Activated CD4-positive, alpha-beta T cell treated with anti-CD3 and anti-CD28 coated beads for 36 hours (primary cell): Measurements from ENCODE around the gene VPS54. TPM values are rescaled to one million over a fixed set of nuclear protein-coding genes. Genes with fewer than 3 reads are reported as not detected.

Source experiments
- ATAC-seq: fragments of 200-7000 bp; cut with Tn5 transposase; one replicate; pipeline ENCODE4 v1.10.0; 2021; ENCODE audit warnings: mild to moderate bottlenecking, moderate library complexity
- CTCF ChIA-PET: fragments of 350-600 bp; sonication (Branson Sonifier 250); formaldehyde crosslinking; loops from one replicate; lab custom pipeline; 2021; ENCODE audit warnings: antibody characterized with exemption; lab: Charles Lee
- POLR2A ChIA-PET: fragments of 350-600 bp; sonication (Branson Sonifier 250); formaldehyde crosslinking; loops from one replicate; lab custom pipeline; 2021; ENCODE audit warnings: antibody characterized with exemption, inconsistent platforms; lab: Charles Lee
- DNase-seq: peaks from one replicate; pipeline ENCODE4 v3.0.0-alpha.2; 2020
- H3K27ac Mint-ChIP-seq: one replicate; pipeline ENCODE4 v1.8.0; 2021; ENCODE audit warnings: mixed read lengths
- H3K27me3 Mint-ChIP-seq: one replicate; pipeline ENCODE4 v1.8.0; 2021; ENCODE audit warnings: mixed read lengths
- H3K36me3 Mint-ChIP-seq: one replicate; pipeline ENCODE4 v1.8.0; 2021; ENCODE audit warnings: low read depth, mixed read lengths
- H3K4me1 Mint-ChIP-seq: one replicate; pipeline ENCODE4 v1.8.0; 2021; ENCODE audit warnings: mixed read lengths
- H3K4me3 Mint-ChIP-seq: one replicate; pipeline ENCODE4 v1.8.0; 2021; ENCODE audit warnings: mild to moderate bottlenecking, moderate library complexity, mixed read lengths
- H3K9me3 Mint-ChIP-seq: one replicate; pipeline ENCODE4 v1.8.0; 2021; ENCODE audit warnings: low read depth, mixed read lengths
- intact Hi-C, 2 experiments: fragments of 100-400 bp; cut with DNase I in 1 of 2; cut with micrococcal nuclease in 1 of 2; formaldehyde crosslinking; loops; one replicate each; pipeline versions ENCODE4 v1.14.2 to v1.15.1; 2022 to 2024; cut with DNase I, micrococcal nuclease
- total RNA-seq, 2 experiments: library from RNA; stranded (reverse); gene quantifications; one replicate each; pipeline ENCODE4 v1.2.3, GENCODE V29; 2021

Gene VPS54, protein sequence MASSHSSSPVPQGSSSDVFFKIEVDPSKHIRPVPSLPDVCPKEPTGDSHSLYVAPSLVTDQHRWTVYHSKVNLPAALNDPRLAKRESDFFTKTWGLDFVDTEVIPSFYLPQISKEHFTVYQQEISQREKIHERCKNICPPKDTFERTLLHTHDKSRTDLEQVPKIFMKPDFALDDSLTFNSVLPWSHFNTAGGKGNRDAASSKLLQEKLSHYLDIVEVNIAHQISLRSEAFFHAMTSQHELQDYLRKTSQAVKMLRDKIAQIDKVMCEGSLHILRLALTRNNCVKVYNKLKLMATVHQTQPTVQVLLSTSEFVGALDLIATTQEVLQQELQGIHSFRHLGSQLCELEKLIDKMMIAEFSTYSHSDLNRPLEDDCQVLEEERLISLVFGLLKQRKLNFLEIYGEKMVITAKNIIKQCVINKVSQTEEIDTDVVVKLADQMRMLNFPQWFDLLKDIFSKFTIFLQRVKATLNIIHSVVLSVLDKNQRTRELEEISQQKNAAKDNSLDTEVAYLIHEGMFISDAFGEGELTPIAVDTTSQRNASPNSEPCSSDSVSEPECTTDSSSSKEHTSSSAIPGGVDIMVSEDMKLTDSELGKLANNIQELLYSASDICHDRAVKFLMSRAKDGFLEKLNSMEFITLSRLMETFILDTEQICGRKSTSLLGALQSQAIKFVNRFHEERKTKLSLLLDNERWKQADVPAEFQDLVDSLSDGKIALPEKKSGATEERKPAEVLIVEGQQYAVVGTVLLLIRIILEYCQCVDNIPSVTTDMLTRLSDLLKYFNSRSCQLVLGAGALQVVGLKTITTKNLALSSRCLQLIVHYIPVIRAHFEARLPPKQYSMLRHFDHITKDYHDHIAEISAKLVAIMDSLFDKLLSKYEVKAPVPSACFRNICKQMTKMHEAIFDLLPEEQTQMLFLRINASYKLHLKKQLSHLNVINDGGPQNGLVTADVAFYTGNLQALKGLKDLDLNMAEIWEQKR
- total RNA-seq, result 10 to 100 TPM in 1 of 2 experiments, 1 to 10 TPM in 1; 9.0 to 11.7 TPM

DNA sequence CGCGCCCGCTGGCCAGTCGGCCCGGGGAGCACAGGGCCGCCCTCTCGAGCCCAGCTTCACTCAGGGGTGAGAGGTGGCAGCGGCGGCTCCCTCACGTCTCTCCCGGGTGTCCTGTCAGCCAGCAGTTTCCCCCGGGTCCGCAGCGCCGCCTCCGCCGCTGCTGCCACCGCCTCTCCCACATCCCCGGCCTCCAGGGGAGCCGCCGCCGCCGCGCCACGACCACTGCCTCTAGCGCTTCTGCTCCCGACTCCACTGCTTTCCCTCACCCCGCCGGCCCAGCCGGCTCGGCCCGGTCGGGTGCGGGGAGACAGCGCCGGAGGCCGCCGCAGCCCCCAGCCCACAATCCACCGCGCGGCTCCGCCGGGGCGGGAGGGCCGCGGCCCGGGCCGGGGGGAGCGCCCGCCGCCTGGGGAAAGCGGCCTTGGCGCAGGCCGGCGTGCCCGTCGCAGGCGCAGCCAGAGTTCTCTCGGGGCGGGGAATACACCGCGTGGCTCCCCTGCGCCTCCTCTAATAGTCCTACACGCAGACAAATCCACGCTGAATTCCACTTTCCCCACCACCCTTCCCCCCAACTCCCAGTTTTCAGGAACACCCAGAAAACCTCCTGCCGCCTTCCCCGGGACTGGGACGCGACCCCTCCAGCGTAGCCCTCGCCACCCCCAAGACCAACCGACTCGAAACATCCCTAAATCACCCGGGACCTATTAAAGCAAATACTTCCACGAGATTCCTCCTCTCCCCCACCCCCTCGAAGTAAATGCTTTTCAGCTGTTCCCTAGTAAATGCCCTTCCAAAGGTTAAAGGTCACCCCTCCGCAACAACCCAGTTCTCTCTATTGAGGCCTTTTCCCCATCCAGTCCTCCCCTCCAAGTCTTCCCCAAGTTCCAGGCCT is at the start of gene VPS54:
Gene VPS54 (minus strand): TSS at position 346 of the 892 bp plus-strand sequence. CDS start 35,429 bp downstream, outside the sequence.
- ChIA-PET POLR2A (interaction anchor here (0.6 kb wide), 1 partner anchor 819 kb away, joined by 3 read pairs; no protein-coding TSS in a partner anchor), CTCF (interaction anchor here (0.5 kb wide), 1 partner anchor 718 kb away, joined by 3 read pairs; no protein-coding TSS in a partner anchor)
- peaks cover 11% of the 10 kb centered on the region for H3K36me3 Mint-ChIP-seq
- peak within 1 kb of the TSS; percentile 99 for H3K4me3 Mint-ChIP-seq
- DNase-seq (peak; percentile 74), ATAC-seq (peak; percentile 80)
- H3K27me3 Mint-ChIP-seq, result no peaks in the 10 kb centered on the region
- intact Hi-C loops, result loop anchor here in 1 of 2 experiments (1.0 to 5.0 kb wide), 4 partner anchors 16 to 1208 kb away; partner anchors contain the start of genes ACTR2, MDH1 and WDPCP
- peaks cover 37% of the 10 kb centered on the region for H3K4me1 Mint-ChIP-seq
- H3K27ac Mint-ChIP-seq, result peak within 1 kb of the TSS; percentile 98
- no peaks in the 10 kb centered on the region for H3K9me3 Mint-ChIP-seq

DNA sequence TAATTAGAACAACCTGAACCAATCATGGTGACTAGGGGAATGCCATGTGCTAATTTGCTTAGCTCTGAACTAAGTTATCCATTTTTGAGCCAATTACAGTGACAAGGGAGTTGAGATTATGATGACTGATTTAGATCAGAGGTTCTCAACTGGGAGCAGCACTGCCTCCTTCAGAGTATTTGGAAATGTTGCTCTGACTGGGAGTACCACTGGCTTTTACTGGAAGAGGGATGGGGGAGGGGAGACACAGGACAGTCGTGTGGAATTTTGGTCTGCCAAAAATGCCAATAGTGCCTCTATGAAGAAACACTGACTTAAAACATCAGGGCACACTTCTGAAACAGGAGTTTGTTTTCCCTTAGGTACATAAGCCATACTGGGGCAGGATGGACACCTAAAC is 48.1 kb upstream of the VPS54 start:
- Mint-ChIP-seq H3K27ac (no peak overlapping the region), H3K36me3 (no peaks in the 10 kb centered on the region), H3K27me3 (no peaks in the 10 kb centered on the region), H3K4me3 (no peak overlapping the region), H3K9me3 (no peaks in the 10 kb centered on the region), H3K4me1 (peaks cover 30% of the 10 kb centered on the region)
- intact Hi-C loops, result no loop called here
- ATAC-seq (no peak), DNase-seq (no peak)
- CTCF ChIA-PET, result interaction anchor here (0.9 kb wide), 1 partner anchor 176 kb away, joined by 3 read pairs; no protein-coding TSS in a partner anchor
- POLR2A ChIA-PET, result no interaction called here

DNA sequence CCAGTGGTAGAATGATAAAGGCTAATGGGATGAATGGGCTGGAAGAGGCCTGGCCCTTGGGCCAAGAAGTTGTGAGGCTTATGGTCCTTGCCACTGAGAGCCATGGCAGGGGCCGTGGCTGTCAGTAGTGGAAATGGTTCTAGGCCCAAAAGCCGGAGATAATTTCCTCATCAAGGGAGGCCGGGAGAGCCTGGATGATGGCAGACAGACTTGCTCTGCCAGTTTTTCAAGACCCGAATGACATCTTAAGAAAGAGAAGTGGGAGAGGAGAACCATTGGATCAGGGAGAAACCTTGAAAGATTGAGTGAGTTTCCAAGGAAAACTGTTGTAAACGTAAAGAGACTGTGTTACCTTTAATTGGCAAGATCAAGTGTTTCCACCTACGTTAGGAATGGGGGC is 46.3 kb upstream of the VPS54 start:
- CTCF ChIA-PET, result interaction anchor here (1.1 to 1.3 kb wide), 2 partner anchors 16 to 37 kb away, joined by 3 read pairs; no protein-coding TSS in a partner anchor
- H3K27ac Mint-ChIP-seq, result peak overlapping the region; percentile 44
- intact Hi-C loops, result loop anchor here in 1 of 2 experiments (2.0 kb wide), 1 partner anchor 35 kb away; no protein-coding TSS in a partner anchor

DNA sequence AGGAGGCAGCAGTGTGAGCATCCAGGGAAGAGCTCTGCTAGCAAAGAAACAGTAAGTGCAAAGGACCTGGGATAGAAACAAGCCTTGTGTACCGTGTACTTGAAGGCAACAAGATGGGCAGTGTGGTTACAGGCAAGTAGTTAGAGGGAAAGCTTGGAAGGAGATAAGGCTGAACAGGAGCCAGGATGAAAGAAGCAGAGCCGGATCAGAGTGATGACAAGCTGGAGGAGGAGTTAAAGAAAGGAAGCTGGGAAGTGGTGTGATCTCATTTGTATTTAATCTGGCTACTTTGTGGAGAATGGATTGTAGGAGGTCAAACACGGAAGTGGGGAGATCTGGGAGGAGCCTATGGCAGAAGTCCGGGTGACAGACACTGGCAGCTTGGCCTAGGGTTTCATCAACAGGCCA is 44.7 kb upstream of the VPS54 start:
- H3K27ac Mint-ChIP-seq, result peak overlapping the region; percentile 44
- intact Hi-C loops, result loop anchor here in 1 of 2 experiments (1.0 to 2.0 kb wide), 2 partner anchors 37 to 262 kb away; no protein-coding TSS in a partner anchor
- ChIA-PET POLR2A (interaction anchor here (0.6 to 1.8 kb wide), 3 partner anchors 28 to 262 kb away, joined by 3 to 11 read pairs (median 4); no protein-coding TSS in a partner anchor), CTCF (interaction anchor here (0.6 to 1.6 kb wide), 7 partner anchors 9 to 424 kb away, joined by 3 to 5 read pairs (median 3); no protein-coding TSS in a partner anchor)
- H3K36me3 Mint-ChIP-seq, result no peaks in the 10 kb centered on the region
- no peaks in the 10 kb centered on the region for H3K9me3 Mint-ChIP-seq
- H3K4me3 Mint-ChIP-seq, result no peak overlapping the region
- ATAC-seq (no peak), DNase-seq (no peak)
- H3K27me3 Mint-ChIP-seq, result no peaks in the 10 kb centered on the region
- peaks cover 30% of the 10 kb centered on the region for H3K4me1 Mint-ChIP-seq

More for the DNA sequence above, 46.3 kb upstream of the VPS54 start:
- H3K27me3 Mint-ChIP-seq, result no peaks in the 10 kb centered on the region
- H3K36me3 Mint-ChIP-seq, result no peaks in the 10 kb centered on the region
- POLR2A ChIA-PET, result interaction anchor here (1.8 kb wide), 1 partner anchor 261 kb away, joined by 11 read pairs; no protein-coding TSS in a partner anchor
- DNase-seq (no peak), ATAC-seq (no peak)
- no peak overlapping the region for H3K4me3 Mint-ChIP-seq
- peaks cover 30% of the 10 kb centered on the region for H3K4me1 Mint-ChIP-seq
- no peaks in the 10 kb centered on the region for H3K9me3 Mint-ChIP-seq

DNA sequence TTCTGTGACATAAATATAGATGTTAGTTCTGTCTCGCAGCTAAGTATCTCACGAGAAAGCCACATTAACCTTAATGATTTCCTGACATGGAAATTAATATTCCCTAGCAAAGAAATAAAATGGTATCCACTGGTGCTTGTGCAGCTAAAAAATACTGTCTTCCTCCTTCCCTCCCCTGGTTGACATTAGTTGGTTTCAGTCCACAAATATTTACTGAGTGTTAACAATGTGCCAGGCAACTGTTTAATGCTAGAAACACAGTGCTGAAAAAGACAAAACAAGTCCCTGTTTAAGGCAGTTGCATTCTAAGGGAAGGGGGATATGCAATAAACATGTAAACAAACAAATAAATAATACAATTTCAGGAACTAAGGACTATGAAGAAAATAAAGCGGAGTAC is 44.2 kb upstream of the VPS54 start:
- H3K9me3 Mint-ChIP-seq, result no peaks in the 10 kb centered on the region
- no peak for DNase-seq
- H3K4me1 Mint-ChIP-seq, result peaks cover 30% of the 10 kb centered on the region
- H3K36me3 Mint-ChIP-seq, result no peaks in the 10 kb centered on the region
- CTCF ChIA-PET, result interaction anchor here (0.6 to 1.6 kb wide), 8 partner anchors 8 to 424 kb away, joined by 3 to 6 read pairs (median 4); no protein-coding TSS in a partner anchor
- intact Hi-C loops, result no loop called here
- POLR2A ChIA-PET, result no interaction called here
- peak overlapping the region; percentile 44 for H3K27ac Mint-ChIP-seq
- no peaks in the 10 kb centered on the region for H3K27me3 Mint-ChIP-seq
- no peak overlapping the region for H3K4me3 Mint-ChIP-seq
- no peak for ATAC-seq

DNA sequence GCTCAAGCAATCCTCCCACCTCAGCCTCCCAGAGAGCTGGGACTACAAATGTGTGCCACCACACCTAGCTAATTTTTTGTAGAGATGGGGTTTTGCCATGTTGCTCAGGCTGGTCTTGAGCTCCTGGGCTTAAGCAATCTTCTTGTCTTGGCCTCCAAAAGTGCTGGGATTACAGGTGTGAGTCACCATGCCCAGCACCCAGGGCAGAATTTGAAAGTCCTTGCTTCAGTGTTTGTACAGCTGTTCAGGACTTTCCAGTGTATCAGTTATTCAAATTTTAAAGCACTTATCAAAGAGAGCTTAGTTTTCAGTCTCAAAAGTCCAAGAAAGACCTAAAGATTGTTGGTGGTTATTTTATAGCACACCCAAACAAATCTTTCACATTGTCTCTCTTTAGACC is 43.6 kb upstream of the VPS54 start:
- ChIA-PET CTCF (interaction anchor here (0.6 to 1.5 kb wide), 9 partner anchors 8 to 460 kb away, joined by 3 to 6 read pairs (median 3); no protein-coding TSS in a partner anchor), POLR2A (no interaction called here)
- DNase-seq, result peak; percentile 15
- no peak for ATAC-seq
- Mint-ChIP-seq H3K36me3 (no peaks in the 10 kb centered on the region), H3K27me3 (no peaks in the 10 kb centered on the region), H3K9me3 (no peaks in the 10 kb centered on the region), H3K27ac (no peak overlapping the region), H3K4me3 (no peak overlapping the region), H3K4me1 (peaks cover 30% of the 10 kb centered on the region)
- intact Hi-C loops, result no loop called here

DNA sequence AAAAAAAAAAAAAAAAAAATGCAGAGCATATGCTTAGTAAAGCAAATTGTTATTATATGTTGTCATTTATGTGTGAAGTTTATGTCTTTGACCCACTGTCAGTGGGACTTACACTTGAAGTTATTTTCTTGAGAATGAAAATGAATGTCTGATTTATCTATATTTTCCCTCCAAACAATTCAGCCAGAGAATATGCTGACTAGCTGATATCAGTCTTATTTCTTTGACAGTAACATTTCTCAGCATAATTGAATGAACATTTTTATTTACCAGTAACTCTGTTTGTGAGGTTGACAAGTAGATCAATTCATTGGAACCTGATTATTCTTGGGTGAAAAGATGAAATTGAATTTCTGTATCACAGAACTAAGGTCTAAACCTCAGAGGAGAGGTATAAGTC is 40.0 kb upstream of the VPS54 start:
- Mint-ChIP-seq H3K9me3 (no peaks in the 10 kb centered on the region), H3K36me3 (no peaks in the 10 kb centered on the region), H3K27me3 (no peaks in the 10 kb centered on the region), H3K4me1 (peaks cover 27% of the 10 kb centered on the region), H3K4me3 (no peak overlapping the region), H3K27ac (no peak overlapping the region)
- intact Hi-C loops, result no loop called here
- DNase-seq, result no peak
- ChIA-PET CTCF (interaction anchor here (1.2 to 2.1 kb wide), 3 partner anchors 9 to 83 kb away, joined by 4 to 7 read pairs (median 4); no protein-coding TSS in a partner anchor), POLR2A (no interaction called here)
- no peak for ATAC-seq

DNA sequence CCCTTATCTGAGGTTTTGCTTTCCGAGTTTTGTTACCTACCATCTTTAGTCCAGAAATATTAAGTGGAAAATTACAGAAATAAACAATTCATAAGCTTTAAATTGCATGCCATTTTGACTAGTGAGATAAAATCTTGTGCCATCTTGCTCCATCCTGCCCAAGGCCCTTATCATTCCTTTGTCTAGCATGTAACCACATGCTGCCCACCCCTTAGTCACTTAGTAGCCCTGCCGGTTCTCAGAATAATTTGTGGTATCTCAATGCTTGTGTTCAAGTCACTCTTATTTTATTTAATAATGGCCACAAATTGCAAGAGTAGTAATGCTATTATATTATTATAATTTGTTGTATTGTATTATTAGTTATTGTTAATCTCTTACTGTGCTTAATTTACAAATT is 36.8 kb upstream of the VPS54 start:
- ATAC-seq (no peak), DNase-seq (no peak)
- CTCF ChIA-PET, result interaction anchor here (0.7 to 1.5 kb wide), 4 partner anchors 8 to 432 kb away, joined by 3 to 5 read pairs (median 4); no protein-coding TSS in a partner anchor
- Mint-ChIP-seq H3K27me3 (no peaks in the 10 kb centered on the region), H3K4me3 (no peak overlapping the region), H3K36me3 (no peaks in the 10 kb centered on the region), H3K4me1 (peaks cover 32% of the 10 kb centered on the region), H3K27ac (no peak overlapping the region), H3K9me3 (no peaks in the 10 kb centered on the region)
- intact Hi-C loops, result no loop called here
- POLR2A ChIA-PET, result interaction anchor here (0.7 kb wide), 1 partner anchor 276 kb away, joined by 3 read pairs; no protein-coding TSS in a partner anchor

DNA sequence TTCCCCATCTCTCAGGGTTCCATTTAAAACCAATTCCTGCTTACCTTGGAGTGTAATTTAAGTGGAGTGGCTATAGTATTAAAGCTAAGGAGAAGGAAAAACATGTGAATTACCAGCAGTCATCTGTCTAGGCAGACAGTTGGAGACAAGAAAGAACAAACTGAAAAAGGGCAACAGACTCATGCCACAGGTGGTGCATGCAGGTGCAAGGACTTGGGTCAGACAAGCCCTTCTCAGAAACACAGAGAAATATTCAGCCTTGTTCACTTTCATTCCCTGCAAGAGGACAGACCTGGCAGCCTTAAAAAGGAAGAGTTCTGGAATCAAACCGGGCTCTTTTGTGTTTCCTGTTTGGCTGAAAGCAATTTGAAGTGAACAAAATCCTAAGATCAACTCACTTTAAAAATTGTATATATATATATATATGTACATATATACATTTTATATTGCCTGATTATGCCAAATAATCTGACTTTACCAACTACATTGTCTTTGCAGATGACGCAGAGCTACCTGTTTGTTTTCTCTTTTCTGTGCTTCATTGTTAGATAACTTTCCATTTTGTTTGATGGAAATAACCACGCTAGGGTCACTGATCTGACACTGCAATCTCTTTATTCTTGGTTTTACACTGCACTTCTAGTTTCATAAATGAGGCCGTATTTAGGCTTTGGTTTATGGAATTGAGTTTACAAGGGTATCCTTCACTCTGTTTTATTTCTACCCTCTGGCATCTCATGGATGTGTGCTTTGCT is 35.1 kb upstream of the VPS54 start:
- Mint-ChIP-seq H3K4me1 (peaks cover 39% of the 10 kb centered on the region), H3K27ac (no peak overlapping the region), H3K36me3 (no peaks in the 10 kb centered on the region), H3K9me3 (no peaks in the 10 kb centered on the region), H3K4me3 (no peak overlapping the region), H3K27me3 (no peaks in the 10 kb centered on the region)
- ChIA-PET CTCF (interaction anchor here (0.6 to 2.1 kb wide), 11 partner anchors 9 to 434 kb away, joined by 3 to 17 read pairs (median 5); no protein-coding TSS in a partner anchor), POLR2A (interaction anchor here (0.7 kb wide), 1 partner anchor 107 kb away, joined by 5 read pairs; no protein-coding TSS in a partner anchor)
- intact Hi-C loops, result loop anchor here in 1 of 2 experiments (5.0 kb wide), 1 partner anchor 813 kb away; no protein-coding TSS in a partner anchor
- ATAC-seq, result no peak
- no peak for DNase-seq
